GM21786 (cell line): Measurements from ENCODE around the gene MCF2L2.
"Not testable (repeated sequence)": the region's sequence is repeated elsewhere in the genome, so short reads cannot be mapped to it uniquely, and the experiment has no call there.

Source experiments
- ATAC-seq: cut with Tn5 transposase; IDR thresholded peaks from one replicate; pipeline ENCODE4 v1.9.1; 2021; ENCODE audit not compliant: unreplicated experiment

The MCF2L2 gene, protein sequence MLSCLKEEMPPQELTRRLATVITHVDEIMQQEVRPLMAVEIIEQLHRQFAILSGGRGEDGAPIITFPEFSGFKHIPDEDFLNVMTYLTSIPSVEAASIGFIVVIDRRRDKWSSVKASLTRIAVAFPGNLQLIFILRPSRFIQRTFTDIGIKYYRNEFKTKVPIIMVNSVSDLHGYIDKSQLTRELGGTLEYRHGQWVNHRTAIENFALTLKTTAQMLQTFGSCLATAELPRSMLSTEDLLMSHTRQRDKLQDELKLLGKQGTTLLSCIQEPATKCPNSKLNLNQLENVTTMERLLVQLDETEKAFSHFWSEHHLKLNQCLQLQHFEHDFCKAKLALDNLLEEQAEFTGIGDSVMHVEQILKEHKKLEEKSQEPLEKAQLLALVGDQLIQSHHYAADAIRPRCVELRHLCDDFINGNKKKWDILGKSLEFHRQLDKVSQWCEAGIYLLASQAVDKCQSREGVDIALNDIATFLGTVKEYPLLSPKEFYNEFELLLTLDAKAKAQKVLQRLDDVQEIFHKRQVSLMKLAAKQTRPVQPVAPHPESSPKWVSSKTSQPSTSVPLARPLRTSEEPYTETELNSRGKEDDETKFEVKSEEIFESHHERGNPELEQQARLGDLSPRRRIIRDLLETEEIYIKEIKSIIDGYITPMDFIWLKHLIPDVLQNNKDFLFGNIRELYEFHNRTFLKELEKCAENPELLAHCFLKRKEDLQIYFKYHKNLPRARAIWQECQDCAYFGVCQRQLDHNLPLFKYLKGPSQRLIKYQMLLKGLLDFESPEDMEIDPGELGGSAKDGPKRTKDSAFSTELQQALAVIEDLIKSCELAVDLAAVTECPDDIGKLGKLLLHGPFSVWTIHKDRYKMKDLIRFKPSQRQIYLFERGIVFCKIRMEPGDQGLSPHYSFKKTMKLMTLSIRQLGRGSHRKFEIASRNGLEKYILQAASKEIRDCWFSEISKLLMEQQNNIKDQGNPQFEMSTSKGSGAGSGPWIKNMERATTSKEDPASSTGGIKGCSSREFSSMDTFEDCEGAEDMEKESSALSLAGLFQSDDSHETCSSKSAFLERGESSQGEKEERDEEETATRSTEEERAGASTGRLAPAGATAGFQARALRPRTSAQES

DNA sequence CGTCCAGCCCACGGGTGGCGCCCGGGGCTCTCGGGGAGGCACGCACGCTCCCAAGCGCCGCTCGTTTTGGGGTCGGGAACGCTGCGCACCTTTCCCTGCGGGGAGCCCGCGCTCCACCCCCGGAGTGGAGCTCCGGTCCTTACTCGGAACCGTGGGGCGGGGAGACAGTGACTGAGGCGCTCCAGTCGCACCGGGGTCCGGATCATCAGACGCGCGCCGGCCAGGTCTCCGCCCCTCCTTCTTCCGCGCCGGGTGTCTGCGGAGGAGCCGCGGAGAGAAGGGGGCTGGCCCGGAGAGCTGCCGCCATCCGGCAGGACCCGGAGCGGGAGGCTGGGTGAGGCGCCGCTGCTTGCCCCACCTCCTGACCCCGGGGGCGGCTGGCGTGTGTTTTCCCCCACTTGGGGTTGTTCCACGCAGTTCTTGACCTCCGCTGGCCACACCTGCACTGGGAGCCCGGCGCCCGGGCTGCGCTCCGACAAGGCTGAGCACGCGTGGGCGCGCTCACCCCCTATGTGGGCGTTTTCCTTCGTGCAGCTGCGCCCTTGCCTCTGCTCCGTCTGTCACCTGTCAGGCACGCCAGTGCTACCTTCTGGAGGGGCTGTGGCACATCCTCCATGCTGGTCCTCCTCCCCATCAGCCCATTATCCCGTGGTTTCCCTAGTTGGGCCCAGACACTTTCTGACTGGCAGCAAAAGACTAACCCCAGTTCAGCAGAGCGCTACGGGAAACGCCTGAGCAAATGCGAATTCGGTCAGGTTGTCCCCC lies at the start of gene MCF2L2:
Gene MCF2L2 (minus strand): TSS at position 173 of the 765 bp plus-strand sequence. CDS start 642 bp downstream, outside the sequence.
- ATAC-seq, result peak; percentile 68

DNA sequence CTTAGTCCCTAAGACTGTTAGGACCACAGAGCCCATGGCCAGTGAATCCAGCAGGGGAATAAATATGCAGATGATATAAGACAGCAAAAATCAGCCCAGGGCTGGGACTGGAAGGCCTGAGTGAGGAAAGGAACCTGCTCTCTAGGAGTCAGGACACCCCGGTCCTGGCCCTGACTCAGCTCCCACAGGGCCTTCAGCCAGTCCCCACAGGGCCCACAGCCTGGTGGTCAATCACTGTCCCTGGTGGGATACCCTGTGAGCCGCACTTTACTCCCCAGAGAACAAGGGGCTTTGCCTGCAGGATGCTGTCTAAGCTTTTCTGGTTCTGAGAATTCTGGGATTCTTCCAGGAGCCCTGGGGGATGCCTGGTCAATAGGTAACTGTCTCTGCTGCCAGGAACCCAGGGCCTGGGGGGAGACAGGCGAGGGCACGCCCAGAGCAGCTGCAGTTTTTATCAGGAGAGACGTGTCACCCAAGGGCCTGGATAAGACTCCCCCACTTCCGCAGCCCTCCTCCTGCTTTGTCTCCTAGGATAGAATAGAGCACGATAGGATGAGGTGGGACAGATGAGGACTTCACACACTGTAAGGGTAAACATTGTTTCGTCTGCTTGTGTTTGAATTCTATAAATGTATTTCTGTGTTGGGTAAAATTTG lies 49.5 kb upstream of the MCF2L2 start:
- no peak for ATAC-seq

DNA sequence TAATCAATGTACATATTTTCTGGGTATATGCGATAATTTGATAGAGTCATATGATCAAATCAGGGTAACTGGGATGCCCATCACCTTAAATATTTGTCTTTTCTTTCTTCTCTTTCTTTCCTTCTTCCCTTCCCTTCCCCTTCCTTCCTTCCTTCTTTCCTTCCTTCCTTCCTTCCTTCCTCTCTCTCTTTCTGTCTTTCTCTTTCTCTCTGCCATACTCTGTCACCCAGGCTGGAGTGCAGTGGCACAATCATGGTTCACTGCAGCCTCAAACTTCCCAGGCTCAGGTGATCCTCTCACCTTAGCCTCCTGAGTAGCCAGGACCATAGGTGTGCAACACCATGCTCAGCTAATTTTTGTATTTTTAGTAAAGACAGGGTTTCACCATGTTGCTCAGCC lies 47.3 kb upstream of the MCF2L2 start:
- ATAC-seq, result not testable (repeated sequence)

DNA sequence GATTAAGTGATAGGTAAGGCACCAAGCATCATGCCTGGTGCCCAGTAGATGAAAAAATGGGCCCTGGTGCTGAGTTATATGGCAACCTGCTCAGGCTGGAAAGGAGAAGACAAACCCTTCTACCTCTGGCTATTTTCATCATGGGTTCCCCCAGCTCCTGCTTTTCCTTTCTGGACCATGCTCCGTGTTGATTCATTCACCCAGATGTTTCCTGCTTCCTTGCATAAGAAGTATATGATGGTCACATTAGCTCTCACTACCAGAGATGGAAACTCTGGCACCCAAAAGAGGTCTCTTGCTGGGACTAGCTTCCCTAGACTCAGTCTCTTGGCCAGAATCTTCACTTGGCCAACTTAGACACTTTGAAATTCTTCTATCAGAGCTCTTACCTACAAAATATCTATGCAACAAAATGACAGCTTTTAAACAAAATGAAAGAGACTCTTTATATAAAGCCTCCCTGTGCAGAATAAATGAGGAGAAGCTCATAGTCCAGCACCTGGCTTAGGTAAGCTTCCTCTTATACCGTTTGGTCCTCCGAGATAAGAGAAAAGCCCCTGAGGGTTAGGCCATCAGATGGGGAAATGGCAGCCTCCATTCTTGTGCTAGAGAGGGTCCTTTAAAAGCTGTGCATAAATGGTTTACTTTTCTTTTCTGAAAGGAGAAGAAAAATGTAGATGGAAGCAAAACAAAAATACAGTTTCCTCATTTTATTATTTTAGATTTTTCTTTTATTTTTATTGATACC lies 46.8 kb upstream of the MCF2L2 start:
- no peak for ATAC-seq

DNA sequence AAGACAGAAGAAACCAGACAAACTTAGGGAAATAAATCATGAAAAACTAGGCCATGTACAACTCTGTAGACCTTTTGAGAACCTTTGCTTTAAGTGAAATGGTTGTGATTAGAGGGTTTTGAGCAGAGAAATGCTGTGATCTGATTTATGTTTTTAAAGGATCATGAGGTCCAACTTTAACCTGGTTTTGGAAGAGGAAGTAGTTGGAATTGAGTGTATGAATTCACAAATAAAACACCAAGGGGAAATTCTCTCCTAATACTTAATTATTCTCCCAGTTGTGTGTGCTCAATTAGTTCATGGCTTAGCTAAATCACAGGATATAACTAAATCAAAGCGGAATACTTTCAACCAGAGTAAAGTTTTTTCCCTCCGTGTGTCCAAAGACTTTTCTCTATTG lies 45.5 kb upstream of the MCF2L2 start:
- ATAC-seq, result no peak

DNA sequence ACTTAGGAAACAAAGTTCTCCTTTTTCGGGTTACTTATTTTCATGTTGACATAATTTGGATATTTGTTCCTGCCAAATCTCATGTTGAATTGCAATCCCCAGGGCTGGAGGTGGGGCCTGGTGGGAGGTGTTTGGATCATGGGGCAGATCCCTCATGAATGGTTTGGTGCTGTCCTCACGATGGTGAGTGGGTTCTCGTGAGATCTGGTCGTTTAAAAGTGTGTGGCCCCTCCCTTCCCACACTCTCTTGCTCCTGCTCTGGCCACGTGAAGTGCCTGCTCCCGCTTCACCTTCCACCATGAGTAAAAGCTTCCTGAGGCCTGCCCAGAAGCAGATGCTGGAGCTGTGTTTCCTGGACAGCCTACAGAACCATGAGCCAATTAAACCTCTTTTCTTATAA lies 43.7 kb upstream of the MCF2L2 start:
- ATAC-seq, result no peak

DNA sequence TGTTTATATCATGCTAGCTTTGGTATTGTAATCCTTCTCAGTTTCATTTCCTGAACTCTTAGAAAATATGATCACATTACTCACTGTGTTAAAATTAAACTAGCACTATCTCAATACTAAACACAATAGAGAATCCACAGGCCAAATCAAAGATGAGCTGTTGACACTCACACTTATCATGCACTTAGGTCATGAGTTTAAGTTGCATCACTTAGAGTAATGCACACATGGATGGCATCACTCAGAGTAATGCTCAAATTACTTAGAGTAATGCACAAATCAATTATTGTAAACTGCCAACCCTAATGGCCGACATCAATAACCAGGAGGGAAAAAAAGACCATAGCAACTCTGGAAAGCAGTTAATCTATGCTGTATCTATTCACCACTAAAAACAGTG lies 40.0 kb upstream of the MCF2L2 start:
- ATAC-seq, result no peak

DNA sequence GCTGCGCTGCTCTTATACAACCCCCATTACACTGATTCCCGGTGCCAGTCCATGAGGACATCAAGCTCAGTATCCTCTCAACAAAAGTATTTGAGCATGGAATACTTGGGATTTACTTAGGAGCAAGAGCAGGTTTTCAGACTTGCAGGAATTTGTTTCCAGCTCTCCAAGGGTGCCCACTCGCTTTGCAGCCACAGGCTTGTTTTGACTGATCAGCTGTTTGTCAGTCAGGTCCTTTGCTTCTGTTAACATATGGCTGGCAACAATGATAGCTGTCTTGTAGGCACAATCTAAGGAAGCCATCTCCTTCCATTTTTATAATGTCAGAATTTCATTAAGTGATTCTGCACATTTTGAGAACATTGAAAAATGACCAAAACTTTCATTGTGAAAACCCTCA lies 38.2 kb upstream of the MCF2L2 start:
- no peak for ATAC-seq

DNA sequence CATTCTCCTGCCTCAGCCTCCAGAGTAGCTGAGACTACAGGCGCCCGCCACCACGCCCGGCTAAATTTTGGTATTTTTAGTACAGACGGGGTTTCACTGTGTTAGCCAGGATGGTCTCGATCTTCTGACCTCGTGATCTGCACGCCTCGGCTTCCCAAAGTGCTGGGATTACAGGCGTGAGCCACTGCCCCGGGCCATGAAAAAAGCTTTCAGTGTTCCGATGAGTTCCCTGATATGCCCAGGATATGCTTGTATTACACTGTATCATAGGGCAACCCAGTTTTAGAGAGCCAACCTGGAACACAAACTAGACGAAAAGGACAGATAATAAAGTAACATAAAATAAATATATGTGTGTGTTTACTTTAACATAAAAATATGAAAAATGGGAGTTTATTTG lies 37.3 kb upstream of the MCF2L2 start:
- ATAC-seq, result not testable (repeated sequence)

DNA sequence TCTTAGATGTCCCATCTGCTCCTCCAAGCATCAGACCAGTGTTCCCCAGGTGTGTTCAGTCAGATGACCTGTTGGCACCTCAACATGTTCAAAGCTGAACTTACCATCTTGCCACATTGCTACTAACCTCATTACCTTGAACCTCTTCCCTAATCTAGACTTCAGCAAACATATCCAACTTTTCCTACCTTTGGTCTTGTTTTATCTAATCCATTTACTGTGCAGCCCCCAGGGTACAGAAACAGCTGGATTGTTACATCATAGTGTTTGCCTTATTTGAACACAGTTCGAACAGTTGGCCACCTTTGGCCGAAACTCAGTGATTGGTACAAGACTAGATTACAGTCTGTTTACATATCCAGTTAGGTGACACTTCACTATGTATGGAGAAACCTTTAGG lies 36.1 kb upstream of the MCF2L2 start:
- ATAC-seq, result no peak

DNA sequence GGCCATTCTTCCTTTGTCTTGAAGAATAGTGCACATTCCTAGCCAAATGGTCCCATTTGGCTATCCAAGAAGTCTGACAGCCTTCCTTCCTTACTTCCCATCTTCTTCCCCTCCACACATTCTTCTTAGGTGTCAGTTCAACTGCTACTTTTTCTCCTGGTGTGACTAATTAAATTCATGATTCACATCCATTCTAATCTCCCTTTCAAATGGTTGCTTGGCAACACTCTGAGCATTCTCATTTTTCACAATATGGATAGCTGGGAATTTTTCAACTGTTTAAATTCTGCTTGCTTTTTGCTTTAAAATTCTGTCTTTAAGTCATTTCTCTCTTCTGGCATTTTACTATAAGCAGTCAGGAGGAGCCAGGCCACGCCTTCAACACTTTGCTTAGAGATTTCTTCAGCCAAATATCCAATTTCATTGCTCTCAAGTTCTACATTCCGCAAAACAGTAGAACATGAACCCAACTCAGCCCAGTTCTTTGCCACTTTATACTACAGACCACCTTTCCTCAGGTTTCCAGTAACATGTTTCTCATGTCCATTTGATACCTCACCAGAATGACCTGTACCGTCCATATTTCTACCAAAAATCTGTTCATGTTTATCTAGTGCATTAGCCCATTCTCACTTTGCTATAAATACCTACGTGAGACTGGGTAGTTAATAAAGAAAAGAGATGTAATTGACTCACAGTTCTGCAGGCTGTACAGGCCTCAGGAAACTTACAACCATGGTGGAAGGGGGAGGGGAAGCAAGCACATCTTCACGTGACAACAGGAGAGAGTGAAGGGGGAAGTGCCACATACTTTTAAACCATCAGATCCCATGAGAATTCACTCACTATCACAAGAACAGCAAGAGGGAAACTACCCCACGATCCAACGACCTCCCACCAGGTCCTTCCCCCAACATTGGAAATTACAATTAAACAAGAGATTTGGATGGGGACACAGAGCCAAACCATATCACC lies 31.9 kb upstream of the MCF2L2 start:
- ATAC-seq, result no peak

DNA sequence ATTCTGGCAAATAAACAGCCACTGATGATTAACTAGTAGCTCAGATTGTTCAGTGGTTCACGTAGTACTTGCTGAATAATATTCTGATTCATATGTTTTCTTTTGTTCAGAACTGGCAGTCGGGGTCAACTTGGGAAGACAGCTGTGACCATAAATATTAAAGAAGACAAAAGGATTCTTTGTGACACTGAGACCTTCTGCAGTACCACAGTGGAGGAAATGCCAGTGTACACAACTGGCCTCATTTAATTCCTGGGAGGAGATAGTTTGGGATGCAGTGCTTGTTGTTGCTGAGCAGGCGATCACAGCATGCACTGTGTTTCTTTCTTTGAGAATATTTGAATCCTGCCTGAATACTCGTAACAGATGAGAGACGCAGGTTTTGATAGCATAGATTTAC lies 26.7 kb upstream of the MCF2L2 start:
- no peak for ATAC-seq

DNA sequence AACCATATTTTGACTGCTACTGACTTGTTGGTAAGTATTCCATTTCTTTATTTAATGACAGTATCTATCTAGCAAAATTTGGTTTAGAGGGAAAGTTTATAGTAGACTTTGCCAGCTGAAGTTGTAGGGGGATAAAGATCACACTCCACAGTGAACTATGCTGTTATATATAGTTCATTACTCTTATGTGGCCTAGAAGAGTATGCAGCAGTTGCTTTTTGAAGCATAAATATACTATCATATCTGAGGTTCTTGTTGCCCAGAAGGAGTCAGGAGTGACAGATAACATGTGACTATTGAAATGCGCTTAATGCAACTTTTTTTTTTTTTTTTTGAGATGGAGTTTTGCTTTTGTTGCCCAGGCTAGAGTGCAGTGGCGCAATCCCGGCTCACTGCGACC lies 25.6 kb upstream of the MCF2L2 start:
- no peak for ATAC-seq

DNA sequence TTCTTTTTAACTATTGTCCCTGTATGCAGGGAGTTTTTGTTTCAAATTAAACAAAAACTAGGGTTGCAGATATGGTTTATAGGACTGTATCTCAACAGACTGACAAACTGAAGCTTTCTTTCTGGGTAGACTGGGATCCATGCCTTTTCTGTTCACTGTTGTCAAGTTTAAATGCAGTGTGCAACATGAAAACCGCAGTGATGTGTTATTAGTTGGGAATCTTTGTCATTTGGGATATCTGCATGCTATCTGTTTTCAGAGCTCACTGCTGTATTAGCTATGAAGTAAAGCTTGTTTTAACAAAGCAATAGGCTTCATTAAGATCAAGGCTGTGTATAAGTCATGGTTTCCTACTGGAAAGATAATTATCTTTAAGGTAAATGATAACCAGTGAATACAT lies 21.4 kb upstream of the MCF2L2 start:
- ATAC-seq, result no peak

DNA sequence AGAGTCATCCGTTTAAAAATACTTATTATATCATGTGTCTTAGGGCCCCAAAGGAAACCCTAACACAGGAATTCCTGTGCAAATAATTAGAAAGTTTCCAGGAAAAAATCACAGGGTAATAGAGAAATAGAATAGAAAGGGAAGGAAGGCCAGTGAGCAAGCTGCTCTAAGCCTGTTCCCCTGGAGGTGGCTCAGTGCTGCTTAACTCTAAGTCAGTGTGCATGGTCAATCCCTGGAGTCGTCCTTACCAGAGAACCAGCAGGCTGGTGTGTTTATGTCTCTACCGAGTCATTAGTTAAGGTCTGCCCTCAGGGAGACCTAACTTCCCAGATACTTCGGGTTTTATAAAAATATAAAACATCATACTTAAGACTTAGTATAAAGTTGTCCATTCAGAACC lies 21.0 kb upstream of the MCF2L2 start:
- no peak for ATAC-seq

DNA sequence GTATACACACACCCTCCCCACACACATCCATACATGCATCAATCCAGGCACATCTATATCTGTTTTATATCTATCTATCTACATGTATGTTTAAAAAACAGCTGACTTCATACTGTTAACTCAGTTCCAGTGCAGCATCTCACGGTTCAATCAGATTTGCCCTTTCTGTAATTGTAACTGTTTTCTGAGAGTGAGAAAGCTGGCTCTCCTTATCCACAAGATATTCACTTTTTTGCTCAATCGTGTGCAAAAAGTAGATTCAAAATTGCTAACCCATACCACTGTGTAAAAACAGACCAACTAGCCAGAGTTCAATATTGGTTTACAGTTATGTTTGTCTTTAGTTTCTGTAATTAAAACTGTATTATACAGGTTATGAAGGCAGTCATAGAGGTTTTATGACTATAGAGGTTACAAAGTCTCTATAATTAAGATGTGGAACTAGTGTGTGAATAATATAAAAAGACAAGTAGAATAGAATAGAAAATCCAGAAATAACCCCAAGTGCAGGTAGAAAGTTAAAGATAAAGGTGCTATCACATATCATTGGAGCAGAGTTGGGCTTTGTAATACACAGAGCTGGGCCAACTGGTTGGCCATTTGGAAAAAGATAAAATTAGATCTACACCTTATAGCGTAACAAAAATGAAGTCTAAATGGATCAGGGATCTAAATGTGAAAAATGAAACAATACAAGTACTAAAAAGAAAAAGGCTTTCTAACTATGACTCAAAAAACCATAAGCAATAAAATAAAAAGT lies 20.1 kb upstream of the MCF2L2 start:
- ATAC-seq, result no peak

DNA sequence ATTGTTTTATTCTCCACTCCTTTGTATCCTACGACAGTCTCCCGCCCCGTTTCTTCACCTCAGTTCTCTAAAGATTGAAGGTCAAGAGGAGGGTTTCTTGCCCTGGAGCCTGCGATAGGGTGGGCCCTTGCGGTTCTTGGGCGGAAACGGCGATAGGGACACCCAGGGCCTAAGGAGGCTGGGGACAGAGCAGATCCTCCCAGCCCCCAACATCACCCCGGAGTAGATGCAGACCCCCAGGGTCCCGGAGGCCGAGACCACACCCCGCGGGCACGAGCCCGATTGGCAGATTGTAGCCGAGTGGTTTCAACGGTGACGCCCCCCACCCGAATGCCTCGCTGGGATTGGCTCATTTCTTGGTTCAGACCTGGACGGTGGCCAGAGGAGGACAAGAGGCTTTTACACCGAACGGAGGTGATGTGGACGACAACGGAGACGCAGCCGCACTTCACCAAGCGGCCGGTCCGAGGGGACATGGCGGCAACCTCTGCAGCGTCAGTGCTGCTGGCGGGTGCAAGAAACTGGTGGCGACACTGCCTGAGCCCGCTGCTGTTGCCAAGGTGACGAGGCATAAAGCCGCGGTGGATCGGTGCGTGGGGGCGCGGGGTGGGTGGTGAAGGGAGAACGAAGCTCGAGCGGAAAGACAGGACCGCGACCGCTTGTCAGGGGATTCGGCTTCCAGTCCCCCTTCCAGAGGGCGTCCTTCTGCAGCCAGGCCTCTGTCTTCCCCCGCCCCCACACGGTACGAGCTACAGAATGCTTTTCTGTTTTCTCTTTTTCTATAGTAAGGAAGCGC lies 19.0 kb upstream of the MCF2L2 start:
- ATAC-seq, result peak; percentile 87
